NCI-H1417 treated with DMSO at 0.1 percent for 48 hours (cell line): ENCODE measurements around the gene COX6A2.
"Not testable (repeated sequence)": the region's sequence is repeated elsewhere in the genome, so short reads cannot be mapped to it uniquely, and the experiment has no call there.

Experiments used
- DNase-seq: peaks from one replicate; lab custom pipeline; 2025; lab: John Stamatoyannopoulos, UW

COX6A2 gene

GRCh38 chr16:31461921-31462804 is 34.0 kb upstream of the COX6A2 start:
- DNase-seq, result no peak

GRCh38 chr16:31461201-31461920 is 33.2 kb upstream of the COX6A2 start:
- no peak for DNase-seq

- DNase-seq, result no peak
Measured at GRCh38 chr16:31460582-31461002, 32.4 kb upstream of the COX6A2 start.

- peak; percentile 87 for DNase-seq
Measured at GRCh38 chr16:31459687-31460581, 31.8 kb upstream of the COX6A2 start.

- DNase-seq, result peak; percentile 79
Measured at GRCh38 chr16:31458844-31459686, 30.9 kb upstream of the COX6A2 start, which contains the start of gene ARMC5. Gene ARMC5 (plus strand): TSS chr16:31459501. CDS start chr16:31459525, 24 bp downstream.

GRCh38 chr16:31458073-31458843 is 30.1 kb upstream of the COX6A2 start:
- no peak for DNase-seq

- DNase-seq, result no peak
Measured at GRCh38 chr16:31456988-31457360, 28.8 kb upstream of the COX6A2 start.

GRCh38 chr16:31455601-31456314 is 27.6 kb upstream of the COX6A2 start:
- no peak for DNase-seq

GRCh38 chr16:31453255-31454204 is 25.4 kb upstream of the COX6A2 start:
- DNase-seq, result no peak

GRCh38 chr16:31452631-31453106 is 24.5 kb upstream of the COX6A2 start:
- no peak for DNase-seq

- no peak for DNase-seq
Measured at GRCh38 chr16:31451681-31452351, 23.7 kb upstream of the COX6A2 start.

- no peak for DNase-seq
Measured at GRCh38 chr16:31451201-31451600, 23.0 kb upstream of the COX6A2 start.

- DNase-seq, result not testable (repeated sequence)
Measured at GRCh38 chr16:31445931-31446330, 17.8 kb upstream of the COX6A2 start.

GRCh38 chr16:31441956-31442355 is 13.8 kb upstream of the COX6A2 start:
- no peak for DNase-seq

- DNase-seq, result no peak
Measured at GRCh38 chr16:31440516-31441184, 12.5 kb upstream of the COX6A2 start.

- DNase-seq, result no peak
Measured at GRCh38 chr16:31439519-31439918, 11.4 kb upstream of the COX6A2 start.

- DNase-seq, result not testable (repeated sequence)
Measured at GRCh38 chr16:31439023-31439422, 10.9 kb upstream of the COX6A2 start.
